Fibroblast of skin of right quadriceps (primary cell): Measurements from ENCODE around the gene PXN.
"Not testable (repeated sequence)": the region's sequence is repeated elsewhere in the genome, so short reads cannot be mapped to it uniquely, and the experiment has no call there.

ENCODE experiments used
- DNase-seq: peaks from one replicate; pipeline ENCODE4 v3.0.0-alpha.2; 2013

Gene PXN

GRCh38 chr12:120206228-120206627 is 59.3 kb downstream of the PXN start:
- no peak for DNase-seq

- DNase-seq: no peak
Measured at GRCh38 chr12:120204171-120204570, 61.4 kb downstream of the PXN start.

GRCh38 chr12:120200364-120200800 is 65.1 kb downstream of the PXN start:
- no peak for DNase-seq

- peak; percentile 58 for DNase-seq
Measured at GRCh38 chr12:120199595-120200306, 65.8 kb downstream of the PXN start.

- no peak for DNase-seq
Measured at GRCh38 chr12:120199025-120199424, 66.5 kb downstream of the PXN start.

GRCh38 chr12:120197542-120197887 is 68.0 kb downstream of the PXN start:
- DNase-seq: no peak

GRCh38 chr12:120196817-120197541 is 68.6 kb downstream of the PXN start:
- not testable (repeated sequence) for DNase-seq

GRCh38 chr12:120196363-120196762 is 69.2 kb downstream of the PXN start:
- DNase-seq: no peak

GRCh38 chr12:120194534-120195395 is 70.8 kb downstream of the PXN start, which contains the start of gene GCN1:
Gene GCN1 (minus strand): TSS chr12:120194715. CDS start chr12:120194697, 18 bp downstream.
- peak; percentile 80 for DNase-seq

GRCh38 chr12:120194226-120194533 is 71.3 kb downstream of the PXN start:
- DNase-seq: no peak

- DNase-seq: not testable (repeated sequence)
Measured at GRCh38 chr12:120193286-120193685, 72.2 kb downstream of the PXN start.

- no peak for DNase-seq
Measured at GRCh38 chr12:120190985-120191480, 74.5 kb downstream of the PXN start.

GRCh38 chr12:120190386-120190785 is 75.1 kb downstream of the PXN start:
- DNase-seq: no peak

GRCh38 chr12:120186654-120187053 is 78.9 kb downstream of the PXN start:
- DNase-seq: no peak

- peak; percentile 32 for DNase-seq
Measured at GRCh38 chr12:120183211-120183631, 82.3 kb downstream of the PXN start.

GRCh38 chr12:120181991-120182631 is 83.4 kb downstream of the PXN start:
- no peak for DNase-seq

- DNase-seq: no peak
Measured at GRCh38 chr12:120180975-120181374, 84.6 kb downstream of the PXN start.

GRCh38 chr12:120175537-120175936 is 90.0 kb downstream of the PXN start:
- no peak for DNase-seq

- no peak for DNase-seq
Measured at GRCh38 chr12:120175062-120175461, 90.5 kb downstream of the PXN start.

GRCh38 chr12:120172053-120172452 is 93.5 kb downstream of the PXN start:
- no peak for DNase-seq

- no peak for DNase-seq
Measured at GRCh38 chr12:120170631-120171030, 94.9 kb downstream of the PXN start.

- DNase-seq: no peak
Measured at GRCh38 chr12:120169946-120170345, 95.6 kb downstream of the PXN start.

- DNase-seq: no peak
Measured at GRCh38 chr12:120168337-120168736, 97.2 kb downstream of the PXN start.
